ENCODE data around the gene KIFAP3. TPM values are rescaled to one million over a fixed set of nuclear protein-coding genes. Genes with fewer than 3 reads are reported as not detected.

Gene KIFAP3
- total RNA-seq, 1 experiment from 2014 or later = 20.0 TPM

- ChIA-PET POLR2A (no interaction called here), CTCF (no interaction called here)
- intact Hi-C loops (cut with micrococcal nuclease; ENCODE audit: unreplicated experiment) (no loop called here), in situ Hi-C loops (cut with HindIII; ENCODE audit: low pct_unique_long_range_greater_than_20kb, low sequenced_read_pairs) (no loop called here)
- Histone ChIP-seq H3K4me1 (ENCODE audit: control insufficient read depth, insufficient read depth, low read length) (peaks cover 33% of the 10 kb centered on the region), H3K27ac (ENCODE audit: low read length) (peak overlapping the region; percentile 100), H3K27me3 (ENCODE audit: control insufficient read depth, insufficient read depth, low read length) (no peaks in the 10 kb centered on the region), H3K36me3 (ENCODE audit: control insufficient read depth, insufficient read depth, low read length) (peaks cover 18% of the 10 kb centered on the region), H3K9me3 (ENCODE audit: control insufficient read depth, insufficient read depth, low read depth, low read length) (no peaks in the 10 kb centered on the region), H3K4me3 (ENCODE audit: low read depth in 2 of 2, low read length in 2 of 2) (no peak overlapping the region)
- no peak for DNase-seq (ENCODE audit: low read depth, low spot score)
- no peak for TF ChIP-seq REST (IDR thresholded peaks at IDR 0.05; ENCODE audit: insufficient read depth in 1 of 2, low read depth in 2 of 2, low read length in 1 of 2)
- ATAC-seq = no peak
- BruUV-seq (replicated peaks) = no TSS peak
Measured at GRCh38 chr1:169889871-169890270, 184.6 kb downstream of the KIFAP3 start.

- in situ Hi-C loops (cut with HindIII; ENCODE audit: low pct_unique_long_range_greater_than_20kb, low sequenced_read_pairs) (no loop called here), intact Hi-C loops (cut with micrococcal nuclease; ENCODE audit: unreplicated experiment) (no loop called here)
- CTCF ChIA-PET = no interaction called here
- Histone ChIP-seq H3K4me3 (ENCODE audit: low read depth in 2 of 2, low read length in 2 of 2) (no peak overlapping the region), H3K27me3 (ENCODE audit: control insufficient read depth, insufficient read depth, low read length) (no peaks in the 10 kb centered on the region), H3K4me1 (ENCODE audit: control insufficient read depth, insufficient read depth, low read length) (peaks cover 25% of the 10 kb centered on the region), H3K27ac (ENCODE audit: low read length) (no peak overlapping the region), H3K36me3 (ENCODE audit: control insufficient read depth, insufficient read depth, low read length) (peaks cover 11% of the 10 kb centered on the region), H3K9me3 (ENCODE audit: control insufficient read depth, insufficient read depth, low read depth, low read length) (no peaks in the 10 kb centered on the region)
- POLR2A ChIA-PET = no interaction called here
- no peak for TF ChIP-seq TCF7L2 (IDR thresholded peaks at IDR 0.05; ENCODE audit: low read depth, low read length)
- no peak for TF ChIP-seq SIN3A (IDR thresholded peaks at IDR 0.05; ENCODE audit: borderline replicate concordance, insufficient read depth, low read depth, low read length)
- no peak for TF ChIP-seq REST (IDR thresholded peaks at IDR 0.05; ENCODE audit: insufficient read depth in 1 of 2, low read depth in 2 of 2, low read length in 1 of 2)
- no peak for TF ChIP-seq POLR2AphosphoS5 (IDR thresholded peaks at IDR 0.05; ENCODE audit: low read depth, low read length)
- TF ChIP-seq CTCF (IDR thresholded peaks at IDR 0.05) = no peak
- no TSS peak for BruUV-seq (replicated peaks)
- no peak for ATAC-seq
- no peak for DNase-seq (ENCODE audit: low read depth, low spot score)
Measured at GRCh38 chr1:169886931-169887330, 187.6 kb downstream of the KIFAP3 start.
